ENCODE data around the gene COBL.

Gene COBL

DNA sequence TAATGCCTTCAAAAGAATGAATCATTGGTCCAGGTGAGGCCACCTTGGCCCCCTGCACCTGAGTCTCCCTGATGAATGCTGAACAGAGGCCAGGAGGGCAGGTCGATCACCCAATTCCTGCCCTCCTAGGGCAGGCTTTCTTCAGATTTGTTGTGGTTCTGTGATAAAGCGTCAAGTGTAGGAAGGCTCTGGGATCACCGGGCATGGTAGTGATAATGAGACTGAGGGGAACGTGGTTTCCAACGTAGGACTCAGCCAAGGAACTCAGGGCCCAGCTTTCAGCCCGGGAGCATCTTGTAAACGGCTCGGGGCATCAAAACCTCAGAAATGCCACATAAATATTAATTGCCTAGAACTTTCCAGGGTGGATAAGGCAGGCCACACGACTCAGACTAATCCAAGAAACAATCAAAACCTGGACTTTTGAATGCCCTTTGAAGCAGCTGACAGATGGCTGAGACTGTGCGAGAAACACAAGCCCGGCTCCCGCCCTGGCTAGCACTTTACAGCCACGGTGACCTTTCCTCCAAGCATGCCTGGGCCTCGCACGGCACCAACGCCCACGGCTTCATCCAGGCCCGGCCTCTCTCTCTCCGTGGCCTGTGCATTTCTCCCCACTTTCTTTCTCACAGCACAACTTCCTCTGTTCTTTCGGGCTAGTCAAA, 294.6 kb downstream of the COBL start:
- TF ChIP-seq, protein P1, sequence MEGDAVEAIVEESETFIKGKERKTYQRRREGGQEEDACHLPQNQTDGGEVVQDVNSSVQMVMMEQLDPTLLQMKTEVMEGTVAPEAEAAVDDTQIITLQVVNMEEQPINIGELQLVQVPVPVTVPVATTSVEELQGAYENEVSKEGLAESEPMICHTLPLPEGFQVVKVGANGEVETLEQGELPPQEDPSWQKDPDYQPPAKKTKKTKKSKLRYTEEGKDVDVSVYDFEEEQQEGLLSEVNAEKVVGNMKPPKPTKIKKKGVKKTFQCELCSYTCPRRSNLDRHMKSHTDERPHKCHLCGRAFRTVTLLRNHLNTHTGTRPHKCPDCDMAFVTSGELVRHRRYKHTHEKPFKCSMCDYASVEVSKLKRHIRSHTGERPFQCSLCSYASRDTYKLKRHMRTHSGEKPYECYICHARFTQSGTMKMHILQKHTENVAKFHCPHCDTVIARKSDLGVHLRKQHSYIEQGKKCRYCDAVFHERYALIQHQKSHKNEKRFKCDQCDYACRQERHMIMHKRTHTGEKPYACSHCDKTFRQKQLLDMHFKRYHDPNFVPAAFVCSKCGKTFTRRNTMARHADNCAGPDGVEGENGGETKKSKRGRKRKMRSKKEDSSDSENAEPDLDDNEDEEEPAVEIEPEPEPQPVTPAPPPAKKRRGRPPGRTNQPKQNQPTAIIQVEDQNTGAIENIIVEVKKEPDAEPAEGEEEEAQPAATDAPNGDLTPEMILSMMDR (IDR thresholded peaks at IDR 0.05), result no peak

DNA sequence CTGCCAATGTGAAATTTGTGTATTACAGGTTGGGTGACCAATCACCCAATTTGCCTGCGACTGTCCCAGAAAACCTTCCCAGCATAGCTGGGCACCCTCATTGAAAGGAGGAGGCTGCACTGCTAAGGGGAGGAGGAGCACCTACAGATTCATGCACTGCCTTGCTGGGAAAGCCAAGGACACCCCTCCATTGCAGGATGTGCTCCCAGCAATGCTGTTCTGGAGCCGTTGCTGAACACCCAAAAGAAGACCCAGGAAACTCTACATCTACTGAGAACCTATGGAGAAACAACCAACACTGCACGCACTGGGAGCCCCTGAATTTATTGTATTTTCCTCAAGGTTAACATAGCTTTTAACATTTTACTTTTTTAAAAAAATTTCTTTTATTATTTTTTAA, 295.7 kb downstream of the COBL start:
- TF ChIP-seq, protein P1 (IDR thresholded peaks at IDR 0.05), result no peak

DNA sequence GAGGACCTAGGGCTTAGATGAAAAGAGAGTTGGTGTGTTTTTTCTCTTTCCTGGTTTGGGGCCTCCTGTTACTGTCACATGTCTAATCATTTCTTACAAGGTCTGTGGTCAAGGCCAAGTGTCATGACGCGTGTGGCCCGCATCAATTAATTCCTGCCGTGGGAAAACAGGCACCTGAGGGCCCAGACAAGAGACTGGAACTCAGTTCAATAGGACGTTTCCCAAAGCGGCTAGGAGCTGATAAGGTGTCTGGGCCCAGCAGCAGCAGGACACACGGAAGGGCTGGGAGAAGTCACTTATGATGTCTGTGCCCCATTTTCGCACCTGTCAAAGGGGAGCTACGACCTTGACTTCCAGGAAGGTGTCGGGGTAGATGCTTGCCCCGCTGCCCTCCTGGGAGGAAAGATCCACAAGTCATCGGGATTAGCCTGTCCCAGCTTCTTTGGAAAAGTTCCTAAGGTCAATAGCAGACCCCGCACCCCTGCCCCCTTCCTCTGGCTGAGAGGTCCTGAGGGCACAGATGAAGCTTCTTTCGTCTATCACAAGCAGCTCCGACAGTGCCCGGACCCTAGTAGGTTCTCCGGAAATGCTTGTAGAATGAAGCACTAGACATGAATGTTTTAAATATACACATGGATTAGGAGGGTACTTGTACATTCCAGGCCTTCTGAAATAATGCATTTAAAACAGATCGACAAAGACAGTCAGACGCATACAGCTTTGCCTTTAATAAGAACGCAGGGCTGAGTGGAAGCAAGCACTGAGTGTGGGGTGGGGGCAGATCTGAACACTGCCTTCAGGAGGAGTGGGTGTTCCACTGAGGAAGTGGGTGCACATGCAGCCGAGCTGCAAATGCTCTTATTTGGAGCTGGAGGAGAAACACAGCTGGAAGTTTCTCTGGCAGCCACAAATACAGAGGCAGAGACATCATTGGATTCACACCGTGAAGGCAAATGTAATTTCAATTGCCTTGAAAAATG, 296.4 kb downstream of the COBL start:
- TF ChIP-seq, protein P1 (IDR thresholded peaks at IDR 0.05), result no peak

DNA sequence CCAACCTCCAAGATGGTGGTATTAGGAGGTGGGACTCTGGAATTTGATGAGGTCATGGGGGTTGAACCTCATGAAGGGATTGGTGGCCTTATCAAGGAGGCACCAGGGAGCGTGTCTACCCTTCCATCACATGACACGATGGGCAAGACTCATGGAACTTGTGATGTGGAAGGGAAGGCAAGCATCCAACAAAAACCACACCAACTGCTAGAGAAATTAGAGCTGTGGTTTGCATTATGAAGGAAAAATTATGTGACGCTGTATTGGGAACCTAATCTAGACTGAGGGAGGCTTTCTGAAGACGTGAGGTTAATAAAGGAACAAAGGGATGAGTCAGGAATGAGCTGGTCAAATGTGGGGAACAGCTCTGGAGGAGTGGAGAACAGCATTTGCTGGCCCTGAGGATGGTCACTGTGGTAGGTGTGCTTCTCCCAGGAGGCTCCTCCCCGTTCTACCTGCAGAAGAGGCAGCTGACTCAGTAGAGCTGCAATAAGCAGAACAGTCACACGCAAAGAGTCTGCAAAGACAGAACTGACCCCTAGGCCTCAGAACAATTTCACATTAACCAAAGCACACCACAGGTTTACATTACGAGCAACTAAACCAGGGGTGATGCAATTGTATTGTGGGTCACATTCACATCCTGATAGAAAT, 297.3 kb downstream of the COBL start:
- TF ChIP-seq, protein P1 (IDR thresholded peaks at IDR 0.05), result no peak

DNA sequence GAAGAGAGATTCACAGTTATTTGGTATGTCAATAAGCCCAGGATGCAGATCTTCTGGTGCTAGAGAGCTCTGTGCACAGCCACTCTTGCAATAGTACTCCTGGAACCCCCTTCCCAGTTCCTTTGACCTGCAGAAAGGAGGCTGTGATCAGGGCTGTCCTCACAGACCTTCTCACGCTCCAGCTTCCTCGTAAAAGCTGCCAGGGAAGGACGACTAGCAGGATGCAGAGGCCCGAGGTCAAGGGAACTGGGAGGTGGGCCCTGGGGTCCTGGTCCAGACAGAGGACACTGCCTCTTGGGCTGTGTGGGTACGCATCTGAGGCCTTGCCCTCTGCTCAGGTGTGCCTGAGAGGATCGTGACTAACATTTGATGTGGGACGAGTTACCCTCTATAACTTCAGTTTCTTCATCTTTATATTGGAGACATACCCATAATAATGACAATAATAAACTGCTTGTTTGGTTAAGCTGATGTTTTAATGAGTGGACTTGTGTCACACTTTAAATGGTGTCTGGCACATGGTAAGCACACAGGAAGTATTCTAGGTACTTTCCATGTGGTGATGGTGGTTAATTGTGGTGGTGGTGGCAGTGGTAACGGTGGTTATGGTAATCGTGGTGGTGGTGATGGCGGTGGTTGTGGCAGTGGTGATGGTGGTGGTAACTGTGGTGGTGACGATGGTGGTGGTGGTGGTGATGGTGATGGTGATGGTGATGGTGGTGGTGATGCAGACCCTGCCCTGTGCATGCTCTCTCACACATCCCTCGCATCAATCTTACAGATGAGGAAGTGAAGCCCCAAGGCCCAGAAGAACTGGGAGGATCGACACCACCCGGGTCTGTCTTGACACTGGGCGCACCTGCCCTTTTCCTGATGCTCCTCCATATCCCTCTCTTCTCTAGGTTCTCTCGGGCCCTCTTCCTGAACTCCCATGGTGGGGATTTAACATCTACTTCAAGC, 298.8 kb downstream of the COBL start:
- TF ChIP-seq, protein P1 (IDR thresholded peaks at IDR 0.05), result no peak

DNA sequence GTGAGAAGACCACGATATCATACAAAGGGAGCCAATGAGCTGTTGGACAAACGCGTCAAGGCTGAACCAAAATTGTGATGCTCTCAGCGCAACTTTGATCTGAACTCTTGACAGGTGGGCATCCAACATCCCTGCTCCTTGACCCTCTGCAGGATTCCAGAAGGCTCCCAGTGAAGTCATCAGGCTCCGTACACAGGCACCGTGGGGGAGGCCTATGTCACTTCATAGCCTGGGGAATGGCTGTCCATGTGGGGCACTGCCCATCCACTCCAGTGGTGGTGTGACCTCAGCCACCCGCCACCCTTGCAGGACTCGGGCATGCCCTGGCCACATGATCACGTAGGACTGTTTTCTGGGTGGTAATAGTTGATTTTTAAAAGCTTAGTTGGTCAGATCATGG, 300.1 kb downstream of the COBL start:
- TF ChIP-seq, protein P1 (IDR thresholded peaks at IDR 0.05), result no peak

All from LNCAP (cell line).